Neural crest cell (in vitro differentiated cells): ENCODE results near the gene UBE2I. TPM values are rescaled to one million over a fixed set of nuclear protein-coding genes. Genes with fewer than 3 reads are reported as not detected.
A peak's percentile ranks its signal among the peaks of the same experiment; 100 is the strongest.

ENCODE experiments used
- DNase-seq: peaks from one replicate; pipeline ENCODE4 v3.0.0; 2021; ENCODE audit warnings: low read depth, mixed read lengths, low spot score
- H3K27ac Mint-ChIP-seq: one replicate; pipeline ENCODE4 v1.8.0; 2021; ENCODE audit warnings: mild to moderate bottlenecking, mixed read lengths; ENCODE audit not compliant: unreplicated experiment
- H3K27me3 Mint-ChIP-seq: 2 replicates; pipeline ENCODE4 v1.8.0; 2021; ENCODE audit warnings: low read depth, mild to moderate bottlenecking, mixed read lengths
- H3K36me3 Mint-ChIP-seq: 2 replicates; pipeline ENCODE4 v1.8.0; 2021; ENCODE audit warnings: low read depth, mild to moderate bottlenecking, mixed read lengths
- H3K4me1 Mint-ChIP-seq: 2 replicates; pipeline ENCODE4 v1.8.0; 2021; ENCODE audit warnings: mixed read lengths
- H3K4me3 Mint-ChIP-seq: one replicate; pipeline ENCODE4 v1.8.0; 2021; ENCODE audit warnings: mild to moderate bottlenecking, mixed read lengths
- H3K9me3 Mint-ChIP-seq: 2 replicates; pipeline ENCODE4 v1.8.0; 2021; ENCODE audit warnings: mixed read lengths
- CTCF ChIP-seq: fragments of 200-600 bp; sonication (generic); conservative IDR thresholded peaks from 2 replicates; pipeline ENCODE4 v1.5.0; 2021; ENCODE audit warnings: antibody characterized with exemption, mild to moderate bottlenecking
- total RNA-seq: library from RNA; stranded (reverse); gene quantifications from 2 replicates; pipeline ENCODE4 v1.2.1, GENCODE V29; 2021

Gene UBE2I
- total RNA-seq, 1 donor from 2014 or later, result 301 TPM

GRCh38 chr16:1356061-1356900, 46.8 kb downstream of the UBE2I start:
- Mint-ChIP-seq H3K9me3 (no peaks in the 10 kb centered on the region), H3K27me3 (peaks cover 6% of the 10 kb centered on the region), H3K27ac (no peak overlapping the region), H3K4me1 (peaks cover 14% of the 10 kb centered on the region), H3K36me3 (peaks cover 4% of the 10 kb centered on the region), H3K4me3 (no peak overlapping the region)
- DNase-seq, result no peak
- no peak for TF ChIP-seq CTCF

GRCh38 chr16:1357906-1358566, 48.6 kb downstream of the UBE2I start:
- peaks cover 6% of the 10 kb centered on the region for H3K4me1 Mint-ChIP-seq
- no peaks in the 10 kb centered on the region for H3K27me3 Mint-ChIP-seq
- H3K4me3 Mint-ChIP-seq, result peak overlapping the region; percentile 65
- TF ChIP-seq CTCF, result no peak
- H3K9me3 Mint-ChIP-seq, result no peaks in the 10 kb centered on the region
- no peak for DNase-seq
- H3K27ac Mint-ChIP-seq, result no peak overlapping the region
- no peaks in the 10 kb centered on the region for H3K36me3 Mint-ChIP-seq

GRCh38 chr16:1361685-1362360, 52.4 kb downstream of the UBE2I start:
- Mint-ChIP-seq H3K4me3 (no peak overlapping the region), H3K27ac (no peak overlapping the region), H3K36me3 (peaks cover 3% of the 10 kb centered on the region), H3K4me1 (no peaks in the 10 kb centered on the region), H3K9me3 (no peaks in the 10 kb centered on the region), H3K27me3 (no peaks in the 10 kb centered on the region)
- no peak for TF ChIP-seq CTCF
- no peak for DNase-seq

GRCh38 chr16:1362807-1363206, 53.4 kb downstream of the UBE2I start:
- no peaks in the 10 kb centered on the region for H3K9me3 Mint-ChIP-seq
- H3K4me1 Mint-ChIP-seq, result no peaks in the 10 kb centered on the region
- H3K36me3 Mint-ChIP-seq, result peaks cover 3% of the 10 kb centered on the region
- no peak for TF ChIP-seq CTCF
- no peak overlapping the region for H3K27ac Mint-ChIP-seq
- DNase-seq, result no peak
- no peaks in the 10 kb centered on the region for H3K27me3 Mint-ChIP-seq
- no peak overlapping the region for H3K4me3 Mint-ChIP-seq

- DNase-seq, result peak; percentile 56
- Mint-ChIP-seq H3K36me3 (peaks cover 3% of the 10 kb centered on the region), H3K4me1 (no peaks in the 10 kb centered on the region), H3K4me3 (peak overlapping the region; percentile 57), H3K27me3 (no peaks in the 10 kb centered on the region), H3K9me3 (no peaks in the 10 kb centered on the region), H3K27ac (peak overlapping the region; percentile 28)
- peak; percentile 83 for TF ChIP-seq CTCF
Measured at GRCh38 chr16:1363501-1364041, 54.1 kb downstream of the UBE2I start.
